ENCODE data around the gene NMUR2. TPM values are rescaled to one million over a fixed set of nuclear protein-coding genes. Genes with fewer than 3 reads are reported as not detected.

Gene NMUR2
- total RNA-seq, 1 donor from 2014 or later: 2.1 TPM

DNA sequence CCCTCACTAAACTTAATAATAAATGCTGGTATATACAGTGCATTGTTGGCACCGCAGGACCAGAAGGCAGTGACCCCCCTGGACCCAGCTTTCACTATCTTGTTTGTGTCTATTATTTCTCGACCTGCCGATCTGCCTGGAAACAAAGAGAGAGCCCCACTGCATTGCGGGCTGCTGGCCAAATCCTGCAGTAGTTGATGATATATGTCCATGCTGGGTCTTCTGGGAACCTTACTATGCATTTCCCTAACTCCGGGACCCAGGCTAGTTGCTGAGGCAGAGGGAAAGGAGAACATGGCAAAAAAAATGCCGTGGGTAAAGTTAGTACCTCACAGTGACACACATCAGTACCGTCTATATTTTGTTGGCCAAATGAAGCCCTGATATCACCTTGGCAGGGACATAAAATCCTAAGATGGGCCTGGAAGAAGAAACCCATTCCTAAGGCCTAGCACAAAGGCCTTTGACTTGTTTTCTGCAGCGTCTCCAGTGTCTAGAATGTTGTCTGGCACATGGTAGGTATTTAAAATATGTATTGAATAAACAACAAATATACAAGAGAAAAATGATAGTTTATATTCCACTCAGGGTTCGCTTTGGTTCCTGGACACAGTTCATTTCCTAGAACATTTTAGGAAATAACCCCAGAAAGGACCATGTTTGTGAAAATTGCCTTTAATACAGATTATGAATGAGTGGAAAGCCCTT is 46.1 kb downstream of the NMUR2 start:
- Histone ChIP-seq H3K27me3 (no peaks in the 10 kb centered on the region), H3K4me3 (no peak overlapping the region), H3K27ac (no peak overlapping the region), H3K9me3 (no peaks in the 10 kb centered on the region), H3K36me3 (no peaks in the 10 kb centered on the region), H3K4me1 (no peaks in the 10 kb centered on the region)
- no peak for DNase-seq
- no peak for ATAC-seq
- TF ChIP-seq, protein P1, sequence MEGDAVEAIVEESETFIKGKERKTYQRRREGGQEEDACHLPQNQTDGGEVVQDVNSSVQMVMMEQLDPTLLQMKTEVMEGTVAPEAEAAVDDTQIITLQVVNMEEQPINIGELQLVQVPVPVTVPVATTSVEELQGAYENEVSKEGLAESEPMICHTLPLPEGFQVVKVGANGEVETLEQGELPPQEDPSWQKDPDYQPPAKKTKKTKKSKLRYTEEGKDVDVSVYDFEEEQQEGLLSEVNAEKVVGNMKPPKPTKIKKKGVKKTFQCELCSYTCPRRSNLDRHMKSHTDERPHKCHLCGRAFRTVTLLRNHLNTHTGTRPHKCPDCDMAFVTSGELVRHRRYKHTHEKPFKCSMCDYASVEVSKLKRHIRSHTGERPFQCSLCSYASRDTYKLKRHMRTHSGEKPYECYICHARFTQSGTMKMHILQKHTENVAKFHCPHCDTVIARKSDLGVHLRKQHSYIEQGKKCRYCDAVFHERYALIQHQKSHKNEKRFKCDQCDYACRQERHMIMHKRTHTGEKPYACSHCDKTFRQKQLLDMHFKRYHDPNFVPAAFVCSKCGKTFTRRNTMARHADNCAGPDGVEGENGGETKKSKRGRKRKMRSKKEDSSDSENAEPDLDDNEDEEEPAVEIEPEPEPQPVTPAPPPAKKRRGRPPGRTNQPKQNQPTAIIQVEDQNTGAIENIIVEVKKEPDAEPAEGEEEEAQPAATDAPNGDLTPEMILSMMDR (IDR thresholded peaks at IDR 0.05): no peak
- intact Hi-C loops (cut with DNase I): no loop called here

DNA sequence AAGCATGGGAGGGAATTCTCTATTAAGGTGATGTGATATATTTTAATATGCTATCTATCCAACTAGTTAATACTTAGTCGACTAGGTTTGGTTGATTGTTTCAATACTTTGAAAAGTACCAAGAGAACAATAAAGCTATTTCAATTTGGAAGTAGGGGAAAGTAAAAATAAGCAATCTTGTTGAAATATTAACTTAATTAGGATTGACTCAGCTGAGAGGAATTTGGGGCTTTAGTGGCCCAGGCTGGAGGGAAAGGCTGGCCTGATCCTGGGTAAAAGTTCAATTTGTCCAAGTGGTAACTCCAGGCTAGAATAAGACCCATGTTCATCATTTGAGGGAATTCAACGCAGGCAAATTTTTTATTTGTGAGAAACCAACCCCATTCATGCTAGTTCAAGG is 48.6 kb downstream of the NMUR2 start:
- no peak overlapping the region for H3K27ac ChIP-seq
- no peak overlapping the region for H3K4me3 ChIP-seq
- ATAC-seq (no peak), DNase-seq (no peak)
- no peaks in the 10 kb centered on the region for H3K4me1 ChIP-seq
- intact Hi-C loops (cut with DNase I): no loop called here
- no peaks in the 10 kb centered on the region for H3K36me3 ChIP-seq
- TF ChIP-seq, protein P1 (IDR thresholded peaks at IDR 0.05): no peak
- H3K27me3 ChIP-seq: no peaks in the 10 kb centered on the region
- no peaks in the 10 kb centered on the region for H3K9me3 ChIP-seq

DNA sequence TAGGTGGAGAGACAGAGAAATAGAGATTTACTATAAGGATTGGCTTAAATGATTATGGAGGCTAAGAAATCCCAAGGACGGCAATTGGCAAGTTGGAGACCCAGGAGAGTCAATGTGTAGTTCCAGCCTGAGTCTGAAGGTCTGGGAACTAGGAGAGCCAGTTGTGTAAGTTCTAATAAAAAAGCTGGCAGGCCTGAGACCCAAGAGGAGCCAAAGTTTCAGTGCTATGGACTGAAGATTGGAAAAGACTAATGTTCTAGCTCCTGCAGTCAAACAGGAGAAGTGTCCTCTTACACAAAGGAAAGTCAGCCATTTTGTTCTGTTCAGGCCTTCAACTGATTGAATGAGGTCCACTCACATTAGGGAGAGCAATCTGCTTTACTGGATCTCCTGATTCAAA is 50.0 kb downstream of the NMUR2 start:
- Histone ChIP-seq H3K9me3 (no peaks in the 10 kb centered on the region), H3K4me3 (no peak overlapping the region), H3K36me3 (no peaks in the 10 kb centered on the region), H3K4me1 (no peaks in the 10 kb centered on the region), H3K27ac (no peak overlapping the region), H3K27me3 (no peaks in the 10 kb centered on the region)
- ATAC-seq: no peak
- TF ChIP-seq, protein P1 (IDR thresholded peaks at IDR 0.05): no peak
- no peak for DNase-seq
- intact Hi-C loops (cut with DNase I): no loop called here

DNA sequence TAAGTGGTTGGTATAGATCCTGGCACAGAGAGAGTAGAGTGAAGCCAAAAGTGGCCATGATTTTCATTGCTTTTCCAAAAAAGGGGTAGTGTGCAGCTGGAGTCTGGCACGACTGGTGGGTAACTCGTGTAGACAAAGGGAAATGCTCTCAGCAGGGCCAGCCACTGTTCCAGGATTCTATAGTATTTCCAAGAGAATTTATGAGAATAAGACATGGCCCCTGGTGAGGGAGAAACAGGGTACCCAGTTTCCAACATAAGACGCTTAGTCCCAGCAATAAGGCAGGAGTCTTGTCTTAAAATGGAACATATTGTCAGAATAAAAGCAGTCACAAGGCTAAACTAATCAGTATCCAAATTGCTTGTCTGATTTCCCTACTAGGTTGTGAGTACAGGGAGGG is 52.1 kb downstream of the NMUR2 start:
- Histone ChIP-seq H3K27ac (no peak overlapping the region), H3K9me3 (no peaks in the 10 kb centered on the region), H3K4me1 (peaks cover 3% of the 10 kb centered on the region), H3K27me3 (no peaks in the 10 kb centered on the region), H3K36me3 (no peaks in the 10 kb centered on the region), H3K4me3 (no peak overlapping the region)
- TF ChIP-seq, protein P1 (IDR thresholded peaks at IDR 0.05): no peak
- DNase-seq: no peak
- intact Hi-C loops (cut with DNase I): no loop called here
- ATAC-seq: no peak

DNA sequence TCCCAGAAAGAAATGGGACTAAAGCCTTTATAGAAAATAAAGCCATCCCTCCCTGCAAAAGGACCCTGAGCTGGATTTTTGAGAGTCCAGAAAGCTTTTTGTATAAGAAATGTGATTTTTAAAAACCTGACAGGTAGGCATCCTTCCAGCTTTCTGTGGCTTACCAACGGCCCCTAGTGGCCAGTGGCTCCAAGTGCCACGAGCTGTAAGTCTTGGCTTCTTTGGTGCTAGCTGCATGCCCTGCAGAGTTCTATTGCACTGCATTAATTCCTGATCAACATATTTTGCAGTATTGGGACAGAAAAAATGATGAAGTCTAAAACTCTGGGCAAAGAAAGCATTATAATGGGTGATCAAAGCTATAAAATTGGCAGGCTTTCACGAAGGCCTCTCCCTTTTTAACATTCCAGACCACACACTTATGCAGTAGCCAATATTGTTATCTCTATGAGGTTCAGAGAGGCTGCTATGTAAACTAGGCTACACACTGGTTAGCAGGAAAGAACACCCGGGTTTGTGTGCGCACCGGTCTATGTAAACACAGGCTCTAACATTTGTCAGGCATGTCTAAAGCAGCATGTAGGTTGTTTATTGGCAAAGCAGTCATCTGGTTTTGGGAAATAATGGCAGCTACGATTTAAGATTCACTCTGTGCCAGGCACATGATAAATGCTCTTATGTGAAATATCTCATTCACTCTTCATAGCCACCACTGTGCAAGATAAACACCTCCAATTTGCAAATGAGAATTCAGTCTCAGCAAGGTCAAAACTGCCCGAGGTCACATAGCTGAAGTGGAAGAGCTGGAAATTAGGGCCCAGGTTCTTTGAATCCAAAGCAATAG is 55.2 kb downstream of the NMUR2 start:
- no peak overlapping the region for H3K4me3 ChIP-seq
- TF ChIP-seq, protein P1 (IDR thresholded peaks at IDR 0.05): peak; percentile 83
- H3K27ac ChIP-seq: no peak overlapping the region
- no peaks in the 10 kb centered on the region for H3K9me3 ChIP-seq
- intact Hi-C loops (cut with DNase I): no loop called here
- H3K36me3 ChIP-seq: no peaks in the 10 kb centered on the region
- no peaks in the 10 kb centered on the region for H3K27me3 ChIP-seq
- peak; percentile 68 for DNase-seq
- ATAC-seq: peak; percentile 90
- peaks cover 3% of the 10 kb centered on the region for H3K4me1 ChIP-seq

Data from upper lobe of right lung (tissue), 1 donor.